OCI-M1 (cell line): ENCODE data around the gene CYB5R3.
"Not testable (repeated sequence)": the region's sequence is repeated elsewhere in the genome, so short reads cannot be mapped to it uniquely, and the experiment has no call there.

ENCODE experiments used
- DNase-seq: peaks from one replicate; lab custom pipeline; 2025; lab: John Stamatoyannopoulos, UW

The CYB5R3 gene

GRCh38 chr22:42596863-42597530 lies 52.2 kb downstream of the CYB5R3 start:
- no peak for DNase-seq

- no peak for DNase-seq
These were observed 52.9 kb downstream of the CYB5R3 start for GRCh38 chr22:42596336-42596735.

GRCh38 chr22:42595434-42595833 lies 53.8 kb downstream of the CYB5R3 start:
- DNase-seq, result no peak

GRCh38 chr22:42591987-42592386 lies 57.2 kb downstream of the CYB5R3 start:
- no peak for DNase-seq

- DNase-seq, result peak; percentile 45
These were observed 61.5 kb downstream of the CYB5R3 start for GRCh38 chr22:42587588-42588175.

GRCh38 chr22:42586381-42586780 lies 62.8 kb downstream of the CYB5R3 start:
- DNase-seq, result no peak

GRCh38 chr22:42585096-42585495 lies 64.1 kb downstream of the CYB5R3 start:
- no peak for DNase-seq

- no peak for DNase-seq
These were observed 64.7 kb downstream of the CYB5R3 start for GRCh38 chr22:42584364-42584940.

GRCh38 chr22:42582987-42583386 lies 66.2 kb downstream of the CYB5R3 start:
- DNase-seq, result no peak

GRCh38 chr22:42581762-42582716 lies 67.2 kb downstream of the CYB5R3 start:
- peak; percentile 84 for DNase-seq

GRCh38 chr22:42581194-42581761 lies 67.9 kb downstream of the CYB5R3 start:
- DNase-seq, result not testable (repeated sequence)

- not testable (repeated sequence) for DNase-seq
These were observed 69.2 kb downstream of the CYB5R3 start for GRCh38 chr22:42580040-42580439.

- no peak for DNase-seq
These were observed 71.5 kb downstream of the CYB5R3 start for GRCh38 chr22:42577623-42578240.

GRCh38 chr22:42577141-42577540 lies 72.1 kb downstream of the CYB5R3 start:
- DNase-seq, result not testable (repeated sequence)

- not testable (repeated sequence) for DNase-seq
These were observed 73.1 kb downstream of the CYB5R3 start for GRCh38 chr22:42575996-42576574.

- not testable (repeated sequence) for DNase-seq
These were observed 74.7 kb downstream of the CYB5R3 start for GRCh38 chr22:42574468-42574867.

- not testable (repeated sequence) for DNase-seq
These were observed 75.1 kb downstream of the CYB5R3 start for GRCh38 chr22:42574046-42574445.

GRCh38 chr22:42571068-42571467 lies 78.1 kb downstream of the CYB5R3 start:
- not testable (repeated sequence) for DNase-seq

- DNase-seq, result not testable (repeated sequence)
These were observed 78.6 kb downstream of the CYB5R3 start for GRCh38 chr22:42570580-42570979.

- DNase-seq, result not testable (repeated sequence)
These were observed 81.2 kb downstream of the CYB5R3 start for GRCh38 chr22:42567950-42568349.
